Endometrium (tissue), 2 donors: ENCODE data around the gene GSC.
A peak's percentile ranks its signal among the peaks of the same experiment; 100 is the strongest.
"Not testable (repeated sequence)": the region's sequence is repeated elsewhere in the genome, so short reads cannot be mapped to it uniquely, and the experiment has no call there.

Experiments
- FAIRE-seq: peaks from 2 replicates; lab custom pipeline; 2012; peaks lifted over from hg19 to GRCh38; lab: Jason Lieb, UNC
- donor health status: control.
- donor health status: control.

Gene GSC

DNA sequence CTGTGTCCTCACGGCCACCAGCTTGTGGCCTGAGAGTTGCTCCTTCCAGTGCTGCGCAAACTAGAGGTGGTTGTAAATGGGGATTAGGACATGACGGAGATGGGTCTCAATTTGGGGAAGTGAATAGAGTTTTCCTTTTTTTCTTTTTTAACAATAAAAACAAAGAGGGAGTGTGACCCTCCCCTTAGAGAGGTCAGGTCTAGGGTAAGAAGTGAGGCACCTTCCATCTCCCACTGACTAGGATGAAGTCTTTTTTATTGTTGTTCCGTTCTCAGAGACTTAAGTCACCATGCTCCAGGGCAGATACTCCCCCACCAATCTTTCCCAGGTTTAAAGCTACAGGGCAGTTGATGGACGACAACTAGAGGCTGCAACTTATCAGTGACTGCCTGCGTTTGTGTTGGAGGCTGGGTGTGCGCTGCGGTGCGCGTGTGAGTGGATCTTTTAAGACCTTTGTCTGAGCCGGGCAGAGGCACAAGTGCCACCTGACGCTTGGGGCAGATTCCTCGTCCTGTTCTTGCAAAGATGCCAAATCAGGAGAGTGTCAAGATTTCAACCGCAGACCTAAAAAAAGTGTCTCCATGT is 2.1 kb upstream of the GSC start:
- FAIRE-seq = no peak

DNA sequence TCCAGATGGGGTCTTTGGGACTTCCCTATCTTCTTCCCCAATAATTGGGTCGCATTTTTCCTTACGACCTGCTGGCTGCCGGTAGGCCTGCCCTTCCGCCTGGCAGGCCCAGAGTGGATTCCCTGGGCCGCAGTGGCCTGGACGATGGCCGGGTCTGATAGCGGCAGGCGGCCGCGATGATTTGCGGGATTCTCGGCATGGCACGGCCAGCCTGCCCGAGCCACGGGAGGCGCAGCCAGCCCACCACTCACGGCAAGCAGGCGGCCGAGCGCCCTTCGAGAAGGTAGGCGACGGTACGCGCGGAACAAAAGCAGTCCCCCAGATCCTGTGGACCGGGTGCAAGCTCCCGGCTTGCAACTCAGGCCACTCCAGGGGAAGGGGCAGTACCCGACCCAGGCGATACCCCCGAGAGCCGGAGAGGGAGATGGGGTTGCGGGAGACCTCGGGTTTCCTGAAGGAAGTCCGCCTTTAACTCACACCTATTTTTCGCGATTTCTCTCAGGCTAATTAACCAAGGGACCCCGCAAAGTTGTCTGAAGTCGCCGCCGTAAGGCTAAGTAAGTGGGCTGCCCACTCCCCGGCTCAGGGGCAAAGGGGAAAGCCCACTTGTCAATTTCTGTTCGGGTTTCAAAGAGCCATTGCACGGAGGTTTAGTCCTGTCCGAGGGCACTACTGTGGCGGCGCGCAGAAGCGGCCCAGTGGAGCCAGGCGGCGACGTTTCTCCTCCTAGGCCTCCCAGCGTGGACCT is 1.4 kb upstream of the GSC start:
- FAIRE-seq = no peak

DNA sequence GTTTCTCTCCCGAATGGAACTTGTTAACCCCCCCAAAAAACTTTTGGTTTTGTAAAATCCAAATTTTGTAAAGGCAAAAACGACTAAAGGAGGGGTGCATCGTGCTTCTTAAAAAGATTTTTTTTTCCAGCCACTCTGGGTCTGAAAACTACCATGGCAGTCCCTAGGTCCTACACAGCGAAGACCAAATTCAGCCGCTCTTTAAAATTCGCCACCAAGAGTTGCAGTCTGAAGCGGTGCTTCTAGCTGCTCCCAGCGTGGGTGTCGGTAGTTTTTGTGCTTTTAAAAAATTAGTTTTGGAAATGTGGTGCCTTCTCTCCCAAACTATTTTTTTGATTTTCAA is 873 bp upstream of the GSC start:
- FAIRE-seq = no peak

DNA sequence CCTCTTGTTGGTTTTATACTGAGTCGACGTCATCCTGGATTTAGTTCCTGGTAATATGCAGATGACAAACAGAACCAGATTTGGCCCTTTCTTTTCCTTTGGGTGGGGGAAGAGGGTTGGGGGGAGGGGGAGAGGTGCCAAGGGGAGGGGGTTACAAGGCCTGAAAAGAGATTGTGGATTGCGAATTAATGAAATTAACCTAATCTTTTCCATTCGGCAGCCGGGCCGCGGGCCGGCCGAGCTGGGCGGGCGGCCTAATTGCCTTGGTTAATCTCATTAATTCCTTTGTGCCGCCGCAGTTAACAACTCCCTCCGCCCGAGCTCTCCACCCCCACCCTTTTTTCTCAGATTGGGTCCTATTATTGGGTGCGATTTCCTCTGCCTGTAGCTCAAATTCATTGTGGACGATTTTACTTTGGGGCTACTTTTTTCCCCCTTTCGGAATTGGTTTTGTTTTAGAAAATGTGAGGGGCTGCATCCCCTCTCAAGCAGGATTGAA is 387 bp upstream of the GSC start:
- FAIRE-seq = no peak

DNA sequence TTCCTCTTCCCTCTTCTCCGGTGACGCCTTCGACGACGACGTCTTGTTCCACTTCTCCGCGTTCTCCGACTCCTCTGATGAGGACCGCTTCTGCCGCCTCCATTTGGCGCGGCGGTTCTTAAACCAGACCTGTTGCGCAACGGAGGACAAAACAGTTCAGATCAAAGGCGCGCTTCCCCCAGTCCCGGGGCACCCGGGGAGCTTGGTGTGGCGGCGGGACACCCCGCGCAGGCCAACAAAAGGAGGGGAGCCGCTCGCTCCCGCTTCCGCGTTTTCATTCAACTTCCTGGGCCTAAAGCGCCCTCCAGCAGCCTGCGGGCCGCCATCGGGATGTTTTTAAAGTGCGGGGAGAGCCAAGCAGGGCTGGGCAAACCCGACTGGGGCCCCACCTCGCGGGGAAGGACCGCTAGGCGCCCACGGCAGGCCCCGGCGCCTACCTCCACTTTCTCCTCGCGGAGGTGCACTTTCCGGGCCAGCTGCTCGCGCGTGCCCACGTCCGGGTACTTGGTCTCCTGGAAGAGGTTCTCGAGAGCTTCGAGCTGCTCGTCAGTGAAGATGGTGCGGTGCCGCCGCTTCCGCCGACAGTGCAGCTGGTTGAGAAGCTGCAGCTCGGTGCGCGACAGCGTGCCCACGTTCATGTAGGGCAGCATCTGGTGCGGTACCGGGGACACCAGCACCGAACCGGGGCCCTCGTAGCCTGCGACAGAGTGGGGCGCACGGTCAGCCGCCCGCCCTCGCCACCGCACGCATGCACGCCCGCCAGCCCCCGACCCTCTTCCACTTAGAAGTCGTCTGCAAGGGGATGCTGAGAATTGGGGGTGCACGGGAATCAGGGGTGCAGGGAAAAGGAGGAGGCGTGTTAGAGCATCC is 1.2 kb downstream of the GSC start:
- FAIRE-seq = no peak

DNA sequence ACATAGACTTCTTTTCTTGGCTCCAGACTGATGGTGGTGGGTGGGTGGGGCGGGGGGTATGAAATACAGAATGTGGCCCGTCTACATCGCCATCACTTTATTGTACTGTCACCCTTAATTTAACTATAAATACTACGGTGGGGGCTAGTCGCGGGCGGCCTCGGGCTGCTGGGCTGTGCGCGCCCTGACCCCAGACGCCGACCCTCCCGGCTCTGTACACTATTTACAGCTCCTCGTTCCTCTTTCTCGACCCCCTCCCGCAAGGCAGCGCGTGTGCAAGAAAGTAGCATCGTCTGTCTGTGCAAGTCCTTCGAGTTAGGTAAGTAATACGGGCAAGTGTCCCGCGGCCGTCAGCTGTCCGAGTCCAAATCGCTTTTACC is 1.8 kb downstream of the GSC start:
- no peak for FAIRE-seq

DNA sequence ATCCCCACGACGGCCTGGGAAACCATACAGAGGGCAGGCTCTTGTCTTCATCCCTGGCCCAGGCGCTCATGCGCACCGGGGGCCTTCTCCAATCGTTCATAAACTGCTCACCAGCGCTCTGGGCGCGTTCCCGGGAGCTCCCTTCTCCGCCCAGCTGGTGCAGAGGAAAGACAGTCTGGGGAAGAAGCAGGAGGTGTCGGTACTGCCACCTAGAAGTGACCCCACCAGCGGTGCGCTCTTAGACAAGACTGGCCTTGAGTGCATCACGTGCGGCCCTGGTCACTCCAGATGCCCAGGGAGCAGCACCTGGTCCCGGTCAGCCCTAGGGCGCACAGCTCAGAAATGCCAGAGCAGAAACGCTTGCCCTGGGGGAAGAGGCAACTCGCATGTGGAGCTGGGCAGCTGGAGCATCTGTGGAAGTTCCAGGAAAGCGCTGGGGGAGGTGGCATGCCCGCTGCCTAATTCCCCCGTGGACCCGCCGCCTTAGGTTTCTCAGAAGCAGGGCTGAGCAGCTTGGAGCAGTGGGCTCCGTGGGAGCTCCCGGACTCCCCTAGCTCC is 2.5 kb downstream of the GSC start:
- no peak for FAIRE-seq

DNA sequence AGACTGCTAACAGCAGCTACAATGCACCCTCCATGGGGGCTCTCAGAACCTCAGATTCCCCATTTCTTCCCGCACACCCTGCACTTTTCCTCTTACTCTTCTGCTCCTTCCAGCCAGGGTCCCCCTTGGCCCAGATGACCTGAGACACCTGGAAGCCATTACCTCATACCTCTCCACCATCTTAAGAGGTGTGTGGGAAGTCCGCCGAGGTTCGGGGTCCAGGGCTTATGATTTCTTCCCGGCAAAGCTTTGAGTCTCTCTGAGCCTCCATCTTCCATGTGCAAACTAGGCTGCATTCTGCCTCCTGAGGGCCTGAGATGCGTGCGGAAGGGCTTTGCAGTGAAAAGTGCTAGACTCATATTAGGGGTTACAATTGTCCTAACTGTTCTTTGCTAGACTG is 5.3 kb downstream of the GSC start:
- no peak for FAIRE-seq

DNA sequence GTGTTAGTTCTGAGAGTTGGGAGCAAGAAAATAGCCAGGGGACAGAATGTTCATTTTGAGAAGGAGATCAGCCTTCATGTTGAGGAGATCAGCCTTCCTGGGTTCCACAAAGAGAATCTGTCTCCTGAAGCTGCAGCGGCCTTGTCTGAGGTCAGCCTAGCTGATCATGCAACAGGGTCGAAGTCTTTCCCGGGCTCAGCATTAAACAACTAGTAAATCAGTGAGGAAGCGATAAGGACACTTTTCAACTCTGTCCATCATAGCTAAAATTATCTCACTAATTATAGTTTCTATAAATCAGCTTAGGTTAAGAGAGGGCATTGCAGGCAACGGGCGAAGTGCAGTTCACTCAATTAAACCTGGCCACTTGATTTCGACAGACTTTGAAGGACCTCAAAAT is 7.5 kb downstream of the GSC start:
- no peak for FAIRE-seq

DNA sequence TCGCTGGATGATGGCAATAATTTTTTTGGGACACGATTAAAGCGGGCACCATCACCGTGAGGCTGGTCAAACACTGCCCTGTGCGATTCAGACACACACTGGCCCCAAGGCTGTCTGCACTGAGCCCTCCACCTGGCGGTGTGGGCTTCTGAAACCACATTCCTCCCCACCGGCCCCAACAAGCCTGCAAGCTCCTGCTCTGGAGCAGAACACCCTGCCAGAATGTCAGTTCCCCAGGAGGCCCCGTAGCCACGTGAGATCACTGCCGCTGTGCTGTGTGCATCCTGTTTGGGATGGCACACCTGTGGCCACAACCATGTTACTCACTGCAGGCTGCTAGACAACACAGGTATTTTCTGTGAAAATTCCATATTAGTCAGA is 7.9 kb downstream of the GSC start:
- FAIRE-seq = no peak

DNA sequence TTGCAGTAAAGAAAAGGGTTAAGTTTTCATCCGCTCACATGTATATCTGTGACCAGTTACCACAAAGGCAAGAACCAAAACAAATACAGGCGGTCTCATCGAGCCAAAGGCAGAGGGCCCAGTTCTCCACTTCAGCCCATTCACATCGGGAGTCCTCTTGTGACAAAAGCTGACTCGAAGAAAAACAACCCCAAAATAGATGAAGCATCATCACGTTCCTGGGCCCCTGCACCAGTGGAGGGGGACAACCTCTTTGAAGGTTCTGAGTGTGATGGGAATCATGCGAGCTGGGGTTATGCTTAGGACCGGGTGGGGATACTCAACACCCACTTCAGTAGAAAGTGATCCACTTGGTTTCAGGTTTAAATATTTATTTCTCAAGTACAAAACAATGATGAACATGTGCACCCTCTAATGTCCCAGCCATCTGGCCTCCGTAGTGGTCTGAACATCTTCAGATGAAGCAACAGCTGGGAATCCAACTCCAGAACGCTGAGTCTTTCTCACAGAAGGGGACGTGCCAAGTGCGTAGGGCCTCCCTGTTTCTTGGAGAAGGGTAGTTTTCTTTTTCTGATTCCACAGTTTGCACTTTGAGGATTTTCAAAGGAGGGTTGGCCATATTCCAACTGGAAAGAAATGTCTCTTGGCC is 8.4 kb downstream of the GSC start:
- FAIRE-seq = no peak

DNA sequence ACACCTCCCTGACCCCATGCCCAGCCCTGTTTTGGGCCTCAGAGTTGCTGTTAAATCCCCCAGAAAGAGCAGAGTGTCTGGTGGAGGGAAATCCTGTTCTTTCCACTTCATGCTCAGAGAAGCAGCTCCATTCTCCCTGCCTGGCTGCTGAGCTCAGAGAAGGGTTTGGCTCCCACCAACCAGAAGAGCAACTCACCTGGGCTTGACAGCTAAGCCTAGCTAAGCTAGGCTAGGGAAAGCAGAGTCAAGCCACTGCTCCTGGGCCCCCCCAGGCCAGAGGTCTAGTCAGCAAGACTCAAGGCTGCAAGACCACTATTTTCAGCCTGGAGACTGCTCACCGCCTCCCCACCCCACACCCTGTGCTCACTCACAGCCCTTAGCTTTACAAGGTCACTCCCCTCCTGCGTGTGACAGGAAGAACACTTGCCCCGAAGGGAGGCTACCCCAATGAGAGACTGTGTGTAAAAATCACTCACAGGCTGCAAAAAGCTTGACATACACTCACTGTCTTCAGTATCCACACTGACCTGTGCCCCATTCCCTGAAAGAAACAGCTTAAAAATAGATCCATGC is 13.5 kb downstream of the GSC start:
- no peak for FAIRE-seq

DNA sequence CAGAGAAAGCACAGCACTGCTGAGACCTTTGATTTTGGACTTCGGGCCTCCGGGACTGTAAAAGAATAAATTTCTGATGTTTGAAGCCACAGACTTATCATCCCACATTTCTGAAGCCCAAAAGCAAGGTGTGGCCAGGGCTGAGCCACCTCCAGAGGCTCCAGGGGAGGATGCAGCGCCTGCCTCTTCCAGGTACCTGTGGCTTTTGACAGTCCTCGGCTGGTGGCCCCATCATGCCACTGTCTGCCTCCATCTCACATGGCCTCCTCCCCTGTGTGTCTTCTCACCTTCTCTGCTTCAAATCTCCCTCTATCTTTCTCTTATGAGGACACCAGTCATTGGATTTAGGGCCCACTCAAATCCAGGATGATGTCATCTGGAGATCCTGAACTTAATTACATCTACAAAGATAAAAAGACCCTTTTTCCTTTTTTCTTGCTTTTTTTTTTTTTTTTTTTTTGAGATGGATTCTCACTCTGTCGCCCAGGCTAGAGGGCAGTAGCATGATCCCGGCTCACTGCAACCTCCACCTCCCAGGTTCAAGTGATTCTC is 15.4 kb downstream of the GSC start:
- no peak for FAIRE-seq

DNA sequence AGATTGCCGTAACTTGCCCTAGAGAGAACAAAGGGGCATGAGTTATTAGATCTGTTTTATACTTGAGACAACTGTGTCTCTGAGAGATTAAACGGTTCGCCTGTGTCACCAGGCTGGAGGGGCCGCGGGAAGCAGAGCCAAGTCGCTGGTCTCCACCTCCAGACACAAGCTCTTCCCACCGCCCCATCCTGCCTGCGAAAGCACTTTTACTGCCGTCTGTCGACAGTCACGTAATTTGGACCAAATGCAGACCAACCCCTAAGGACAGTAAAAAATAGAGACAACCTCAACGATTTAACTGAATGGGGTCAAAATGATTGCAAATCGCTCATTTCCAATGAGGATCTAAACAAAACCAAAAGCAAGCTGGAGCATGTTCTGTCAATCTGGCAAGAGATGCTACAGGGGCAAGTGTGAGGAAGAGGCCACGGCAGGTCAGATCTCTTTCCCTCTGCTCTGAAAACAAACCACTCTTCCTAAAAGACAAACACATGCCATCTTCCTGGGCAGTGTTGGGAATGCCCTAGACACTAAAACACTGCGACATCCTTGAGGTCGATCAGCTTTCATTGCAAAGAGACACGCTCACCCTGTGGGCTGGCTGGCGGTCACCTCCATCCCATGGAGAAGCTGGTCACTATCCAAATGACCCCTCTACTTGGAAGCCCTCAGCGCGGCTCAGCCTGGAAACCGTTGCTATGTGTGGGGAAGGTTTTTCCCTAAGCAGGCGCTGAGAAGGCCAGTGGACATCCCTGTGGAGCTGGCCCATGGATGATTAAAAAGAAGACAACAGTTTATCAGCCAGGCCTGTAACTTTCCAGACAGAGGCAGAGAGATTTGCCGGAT is 17.1 kb downstream of the GSC start:
- FAIRE-seq = no peak

DNA sequence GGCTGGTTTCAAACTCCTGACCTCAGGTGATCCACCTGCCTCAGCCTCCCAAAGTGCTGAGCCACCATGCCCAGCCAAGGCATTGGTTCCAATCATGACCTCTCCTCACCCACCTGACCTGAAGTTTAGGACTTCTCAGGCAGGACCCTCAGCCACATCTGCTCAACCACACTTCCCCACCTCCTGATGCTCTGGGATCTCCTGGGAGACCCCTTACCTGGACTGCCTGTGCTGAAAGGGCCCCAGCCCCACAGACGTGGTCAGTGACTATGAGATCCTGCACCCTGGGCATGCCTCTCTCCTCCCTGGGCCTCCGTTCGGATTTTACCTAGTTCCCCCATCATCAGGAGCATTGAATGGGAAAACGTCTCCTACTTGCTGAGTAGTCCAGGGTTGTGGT is 18.0 kb downstream of the GSC start:
- FAIRE-seq = no peak

DNA sequence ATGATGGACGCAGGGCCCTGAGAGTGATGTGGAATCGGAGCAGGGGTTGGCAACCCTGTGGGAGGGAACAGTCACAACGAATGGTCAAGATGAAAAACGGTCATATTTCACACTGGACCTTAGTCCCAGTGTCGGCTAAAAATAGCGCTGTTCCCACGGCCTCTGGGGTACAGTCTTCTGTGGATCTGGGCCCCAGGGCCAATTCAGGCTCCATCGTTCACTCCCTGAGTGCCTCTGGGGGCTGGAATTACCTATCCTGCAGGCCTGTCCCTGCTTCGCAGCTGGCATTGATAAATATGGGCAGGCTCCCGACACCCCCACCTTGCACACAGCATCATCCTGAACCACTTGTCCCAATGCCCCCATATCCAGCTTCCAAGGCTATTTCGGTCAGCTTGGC is 18.6 kb downstream of the GSC start:
- no peak for FAIRE-seq

DNA sequence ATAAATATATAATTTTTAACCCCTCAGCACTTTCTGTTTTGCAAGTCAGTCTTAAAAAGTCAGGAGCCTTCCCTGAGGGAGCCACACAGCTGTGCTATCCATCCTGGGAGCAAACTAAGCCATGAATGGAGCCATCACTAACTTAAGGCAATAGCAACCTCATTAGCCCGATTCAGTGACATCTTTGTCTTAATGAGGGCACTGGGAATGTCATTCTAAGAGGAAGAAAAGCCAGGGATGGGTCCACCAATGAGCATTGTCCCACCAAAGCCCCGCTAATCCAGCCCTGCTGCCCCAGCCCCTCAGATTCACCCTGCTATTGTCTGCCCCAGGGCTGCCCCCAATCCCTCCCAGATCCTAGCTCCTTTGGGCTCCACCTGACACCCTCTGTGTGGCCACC is 19.5 kb downstream of the GSC start:
- no peak for FAIRE-seq

DNA sequence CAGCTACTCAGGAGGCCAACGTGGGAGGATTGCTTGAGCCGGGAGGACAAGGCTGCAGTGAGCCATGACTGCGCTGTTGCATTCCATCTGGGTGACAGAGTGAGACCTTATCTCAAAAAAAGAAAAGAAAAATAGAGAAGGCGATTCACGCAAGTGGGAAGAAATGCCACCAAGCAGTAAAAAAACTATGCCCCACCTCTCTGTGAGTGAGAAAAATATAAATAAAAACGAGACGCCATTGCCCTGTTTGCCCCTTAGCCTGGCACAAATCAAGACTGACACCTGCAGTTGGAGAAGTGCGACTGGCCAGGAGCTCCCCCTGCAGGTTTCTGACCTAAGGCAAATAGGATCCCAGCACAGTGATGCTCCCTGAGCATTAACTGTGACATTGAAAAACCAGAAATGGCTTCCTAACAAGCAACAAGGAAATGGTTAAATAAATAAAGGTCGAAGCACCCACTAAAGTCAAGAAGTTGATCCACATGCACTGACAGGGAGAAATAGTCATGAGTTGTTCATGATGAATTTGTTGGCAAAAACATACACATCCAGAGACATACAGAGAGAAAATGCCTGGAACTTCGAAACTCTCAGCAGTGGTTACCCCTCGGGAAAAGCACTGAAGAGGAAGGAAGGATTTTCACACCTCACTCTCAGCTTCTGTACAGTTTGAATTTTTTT is 21.1 kb downstream of the GSC start:
- FAIRE-seq = no peak

DNA sequence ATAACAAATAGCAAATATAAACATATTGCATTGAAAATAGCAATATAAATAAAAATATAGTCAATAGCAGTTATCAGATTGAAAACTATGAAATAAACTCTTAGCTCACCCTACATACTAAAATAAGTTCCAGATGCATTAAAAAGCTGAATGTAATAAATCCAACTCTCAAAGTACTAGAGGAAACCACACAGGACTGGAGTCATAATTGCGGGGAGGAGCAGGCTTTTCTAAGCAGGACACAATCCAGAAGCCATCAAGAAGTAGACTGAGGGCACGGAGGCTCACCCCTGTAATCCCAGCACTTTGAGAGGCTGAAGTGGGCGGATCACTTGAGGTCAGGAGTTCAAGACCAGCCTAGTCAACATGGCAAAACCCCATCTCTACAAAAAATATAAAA is 22.2 kb downstream of the GSC start:
- peak; percentile 86 for FAIRE-seq

DNA sequence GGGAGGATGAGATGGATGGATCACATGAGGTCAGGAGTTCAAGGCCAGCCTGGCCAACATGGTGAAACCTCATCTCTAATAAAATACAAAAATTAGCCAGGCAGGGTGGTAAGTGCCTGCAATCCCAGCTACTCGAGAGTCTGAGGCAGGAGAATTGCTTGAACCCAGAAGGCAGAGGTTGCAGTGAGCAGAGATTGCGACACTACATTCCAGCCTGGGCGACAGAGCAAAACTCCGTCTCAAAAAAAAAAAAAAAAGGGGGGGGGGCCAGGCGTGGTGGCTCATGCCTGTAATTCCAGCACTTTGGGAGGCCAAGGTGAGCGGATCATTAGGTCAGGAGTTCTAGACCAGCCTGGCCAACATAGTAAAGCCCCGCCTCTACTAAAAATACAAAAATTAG is 22.8 kb downstream of the GSC start:
- not testable (repeated sequence) for FAIRE-seq
